HepG2 (cell line): ENCODE data around the gene PLA2G2E.

ENCODE experiments used
- CBFB ChIP-seq: sonication (generic); formaldehyde crosslinking; IDR thresholded peaks from 2 replicates; pipeline ENCODE4 v1.4.0; 2020; ENCODE audit warnings: missing genetic modification reagents
- CEBPB ChIP-seq: IDR thresholded peaks from 2 replicates; pipeline ENCODE4 v1.6.1; 2011; ENCODE audit warnings: low read depth, low read length, improper control_type of control experiment, borderline replicate concordance
- EP300 ChIP-seq, 3 experiments: sonication (generic) in 1 of 3; formaldehyde crosslinking in 1 of 3; IDR thresholded peaks; 2 replicates each; pipeline versions ENCODE4 v1.5.1 to v1.6.1; 2011 to 2020; ENCODE audit warnings: low read depth in 2 of 3, low read length in 2 of 3, borderline replicate concordance in 1 of 3, improper control_type of control experiment in 1 of 3, mild to moderate bottlenecking in 1 of 3, missing genetic modification reagents in 1 of 3, moderate library complexity in 1 of 3
- FOSL2 ChIP-seq: sonication (generic); formaldehyde crosslinking; IDR thresholded peaks from 2 replicates; pipeline ENCODE4 v1.4.0; 2020; ENCODE audit warnings: missing genetic modification reagents
- JARID2 ChIP-seq: sonication (generic); formaldehyde crosslinking; IDR thresholded peaks from 2 replicates; pipeline ENCODE4 v1.8.1; 2023; ENCODE audit warnings: missing genetic modification reagents, inconsistent platforms; ENCODE audit not compliant: insufficient replicate concordance
- KDM5A ChIP-seq: fragments of 200-600 bp; sonication (generic); IDR thresholded peaks from 2 replicates; pipeline ENCODE4 v1.7.0; 2018; ENCODE audit warnings: antibody characterized with exemption, mild to moderate bottlenecking, low read length, borderline replicate concordance
- MTF2 ChIP-seq: sonication (generic); formaldehyde crosslinking; IDR thresholded peaks from 2 replicates; pipeline ENCODE4 v1.5.0; 2020; ENCODE audit warnings: missing genetic modification reagents, borderline replicate concordance
- NCOA1 ChIP-seq: sonication (generic); formaldehyde crosslinking; IDR thresholded peaks from 2 replicates; pipeline ENCODE4 v1.9.0; 2021; ENCODE audit warnings: missing genetic modification reagents
- POLR2A ChIP-seq, 2 experiments: IDR thresholded peaks; 2 replicates each; pipeline ENCODE4 v1.6.1; 2011; ENCODE audit warnings: low read depth in 2 of 2, low read length in 2 of 2, mild to moderate bottlenecking in 1 of 2, moderate library complexity in 1 of 2; ENCODE audit not compliant: insufficient read depth in 1 of 2
- SMC3 ChIP-seq: IDR thresholded peaks from 2 replicates; pipeline ENCODE4 v1.6.1; 2011; ENCODE audit warnings: low read length, improper control_type of control experiment
- ZNF777 ChIP-seq: sonication (generic); formaldehyde crosslinking; IDR thresholded peaks from 2 replicates; pipeline ENCODE4 v1.4.0; 2020; ENCODE audit warnings: missing genetic modification reagents
- TF ChIP-seq, protein P1 (sequence below): sonication (generic); formaldehyde crosslinking; conservative IDR thresholded peaks from 2 replicates; pipeline ENCODE4 v1.4.0; 2020; ENCODE audit warnings: missing genetic modification reagents
- TF ChIP-seq, protein P2 (sequence below): sonication (generic); formaldehyde crosslinking; IDR thresholded peaks from 2 replicates; pipeline ENCODE4 v1.4.0; 2020; ENCODE audit warnings: mild to moderate bottlenecking, missing genetic modification reagents
- TF ChIP-seq, protein P3 (sequence below): sonication (generic); formaldehyde crosslinking; IDR thresholded peaks from 2 replicates; pipeline ENCODE4 v1.4.0; 2020; ENCODE audit warnings: missing genetic modification reagents

DNA sequence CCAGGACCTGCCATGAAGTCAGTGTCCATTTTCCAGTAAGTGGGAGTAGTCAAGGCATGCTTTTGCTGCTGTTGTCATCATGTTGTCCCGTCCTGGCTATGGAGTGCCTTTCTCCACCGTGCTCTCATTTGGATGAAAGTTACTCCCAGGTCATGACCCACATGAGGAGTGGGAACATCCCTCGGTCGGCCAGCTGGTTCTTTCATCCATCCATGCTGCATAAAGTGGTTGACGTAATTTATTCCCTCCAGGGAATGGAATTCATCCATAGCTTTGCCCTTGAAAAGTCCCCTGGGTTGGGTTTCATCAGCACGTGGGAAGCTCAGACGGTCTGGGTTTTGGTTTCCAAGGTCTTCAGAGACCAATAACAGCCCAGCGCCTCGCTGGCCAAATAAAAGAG is 44.4 kb upstream of the PLA2G2E start:
- TF ChIP-seq, protein P1, sequence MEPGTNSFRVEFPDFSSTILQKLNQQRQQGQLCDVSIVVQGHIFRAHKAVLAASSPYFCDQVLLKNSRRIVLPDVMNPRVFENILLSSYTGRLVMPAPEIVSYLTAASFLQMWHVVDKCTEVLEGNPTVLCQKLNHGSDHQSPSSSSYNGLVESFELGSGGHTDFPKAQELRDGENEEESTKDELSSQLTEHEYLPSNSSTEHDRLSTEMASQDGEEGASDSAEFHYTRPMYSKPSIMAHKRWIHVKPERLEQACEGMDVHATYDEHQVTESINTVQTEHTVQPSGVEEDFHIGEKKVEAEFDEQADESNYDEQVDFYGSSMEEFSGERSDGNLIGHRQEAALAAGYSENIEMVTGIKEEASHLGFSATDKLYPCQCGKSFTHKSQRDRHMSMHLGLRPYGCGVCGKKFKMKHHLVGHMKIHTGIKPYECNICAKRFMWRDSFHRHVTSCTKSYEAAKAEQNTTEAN (CRISPR knock-in tag) = no peak
- no peak for TF ChIP-seq CEBPB
- no peak for TF ChIP-seq JARID2 (CRISPR knock-in tag)
- no peak for TF ChIP-seq ZNF777 (CRISPR knock-in tag)
- TF ChIP-seq, protein P2, sequence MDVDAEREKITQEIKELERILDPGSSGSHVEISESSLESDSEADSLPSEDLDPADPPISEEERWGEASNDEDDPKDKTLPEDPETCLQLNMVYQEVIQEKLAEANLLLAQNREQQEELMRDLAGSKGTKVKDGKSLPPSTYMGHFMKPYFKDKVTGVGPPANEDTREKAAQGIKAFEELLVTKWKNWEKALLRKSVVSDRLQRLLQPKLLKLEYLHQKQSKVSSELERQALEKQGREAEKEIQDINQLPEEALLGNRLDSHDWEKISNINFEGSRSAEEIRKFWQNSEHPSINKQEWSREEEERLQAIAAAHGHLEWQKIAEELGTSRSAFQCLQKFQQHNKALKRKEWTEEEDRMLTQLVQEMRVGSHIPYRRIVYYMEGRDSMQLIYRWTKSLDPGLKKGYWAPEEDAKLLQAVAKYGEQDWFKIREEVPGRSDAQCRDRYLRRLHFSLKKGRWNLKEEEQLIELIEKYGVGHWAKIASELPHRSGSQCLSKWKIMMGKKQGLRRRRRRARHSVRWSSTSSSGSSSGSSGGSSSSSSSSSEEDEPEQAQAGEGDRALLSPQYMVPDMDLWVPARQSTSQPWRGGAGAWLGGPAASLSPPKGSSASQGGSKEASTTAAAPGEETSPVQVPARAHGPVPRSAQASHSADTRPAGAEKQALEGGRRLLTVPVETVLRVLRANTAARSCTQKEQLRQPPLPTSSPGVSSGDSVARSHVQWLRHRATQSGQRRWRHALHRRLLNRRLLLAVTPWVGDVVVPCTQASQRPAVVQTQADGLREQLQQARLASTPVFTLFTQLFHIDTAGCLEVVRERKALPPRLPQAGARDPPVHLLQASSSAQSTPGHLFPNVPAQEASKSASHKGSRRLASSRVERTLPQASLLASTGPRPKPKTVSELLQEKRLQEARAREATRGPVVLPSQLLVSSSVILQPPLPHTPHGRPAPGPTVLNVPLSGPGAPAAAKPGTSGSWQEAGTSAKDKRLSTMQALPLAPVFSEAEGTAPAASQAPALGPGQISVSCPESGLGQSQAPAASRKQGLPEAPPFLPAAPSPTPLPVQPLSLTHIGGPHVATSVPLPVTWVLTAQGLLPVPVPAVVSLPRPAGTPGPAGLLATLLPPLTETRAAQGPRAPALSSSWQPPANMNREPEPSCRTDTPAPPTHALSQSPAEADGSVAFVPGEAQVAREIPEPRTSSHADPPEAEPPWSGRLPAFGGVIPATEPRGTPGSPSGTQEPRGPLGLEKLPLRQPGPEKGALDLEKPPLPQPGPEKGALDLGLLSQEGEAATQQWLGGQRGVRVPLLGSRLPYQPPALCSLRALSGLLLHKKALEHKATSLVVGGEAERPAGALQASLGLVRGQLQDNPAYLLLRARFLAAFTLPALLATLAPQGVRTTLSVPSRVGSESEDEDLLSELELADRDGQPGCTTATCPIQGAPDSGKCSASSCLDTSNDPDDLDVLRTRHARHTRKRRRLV (CRISPR knock-in tag) = no peak
- no peak for TF ChIP-seq CBFB (CRISPR knock-in tag)
- TF ChIP-seq KDM5A = no peak
- no peak for TF ChIP-seq NCOA1 (CRISPR knock-in tag)
- no peak for TF ChIP-seq FOSL2 (CRISPR knock-in tag)
- TF ChIP-seq EP300 (IDR thresholded peaks at IDR 0.05; ENCODE audit: low read depth in 2 of 2, low read length in 2 of 2) = no peak
- TF ChIP-seq EP300 (CRISPR knock-in tag; IDR thresholded peaks at IDR 0.05; ENCODE audit: borderline replicate concordance) = no peak
- no peak for TF ChIP-seq MTF2 (CRISPR knock-in tag)
- no peak for TF ChIP-seq SMC3
- TF ChIP-seq, protein P3, sequence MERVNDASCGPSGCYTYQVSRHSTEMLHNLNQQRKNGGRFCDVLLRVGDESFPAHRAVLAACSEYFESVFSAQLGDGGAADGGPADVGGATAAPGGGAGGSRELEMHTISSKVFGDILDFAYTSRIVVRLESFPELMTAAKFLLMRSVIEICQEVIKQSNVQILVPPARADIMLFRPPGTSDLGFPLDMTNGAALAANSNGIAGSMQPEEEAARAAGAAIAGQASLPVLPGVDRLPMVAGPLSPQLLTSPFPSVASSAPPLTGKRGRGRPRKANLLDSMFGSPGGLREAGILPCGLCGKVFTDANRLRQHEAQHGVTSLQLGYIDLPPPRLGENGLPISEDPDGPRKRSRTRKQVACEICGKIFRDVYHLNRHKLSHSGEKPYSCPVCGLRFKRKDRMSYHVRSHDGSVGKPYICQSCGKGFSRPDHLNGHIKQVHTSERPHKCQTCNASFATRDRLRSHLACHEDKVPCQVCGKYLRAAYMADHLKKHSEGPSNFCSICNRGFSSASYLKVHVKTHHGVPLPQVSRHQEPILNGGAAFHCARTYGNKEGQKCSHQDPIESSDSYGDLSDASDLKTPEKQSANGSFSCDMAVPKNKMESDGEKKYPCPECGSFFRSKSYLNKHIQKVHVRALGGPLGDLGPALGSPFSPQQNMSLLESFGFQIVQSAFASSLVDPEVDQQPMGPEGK (CRISPR knock-in tag) = no peak
- TF ChIP-seq POLR2A (IDR thresholded peaks at IDR 0.05; ENCODE audit: insufficient read depth in 1 of 2, low read depth in 2 of 2, low read length in 2 of 2) = no peak
